Mucosa of stomach (tissue), 1 donor: ENCODE measurements around the gene GRAMD1B.
A peak's percentile ranks its signal among the peaks of the same experiment; 100 is the strongest.

Experiments used
- H3K27me3 ChIP-seq: one replicate; pipeline ENCODE4 v1.7.0; 2013; ENCODE audit warnings: mild to moderate bottlenecking, low read length; ENCODE audit not compliant: control insufficient read depth, insufficient read depth
- H3K36me3 ChIP-seq: one replicate; pipeline ENCODE4 v1.7.0; 2013; ENCODE audit warnings: low read length; ENCODE audit not compliant: control insufficient read depth, insufficient read depth
- H3K4me1 ChIP-seq: one replicate; pipeline ENCODE4 v1.7.0; 2013; ENCODE audit warnings: mild to moderate bottlenecking, low read length; ENCODE audit not compliant: control insufficient read depth, insufficient read depth
- H3K4me3 ChIP-seq: one replicate; pipeline ENCODE4 v1.7.0; 2013; ENCODE audit warnings: low read length
- H3K9ac ChIP-seq: one replicate; pipeline ENCODE4 v1.7.0; 2013; ENCODE audit warnings: mild to moderate bottlenecking, low read length, moderate library complexity
- H3K9me3 ChIP-seq: one replicate; pipeline ENCODE4 v1.7.0; 2013; ENCODE audit warnings: mild to moderate bottlenecking, low read length, moderate library complexity; ENCODE audit not compliant: control insufficient read depth
- donor health status: Pancreatic carcinoma.

The GRAMD1B gene

GRCh38 chr11:123429913-123430720, at the start of gene GRAMD1B:
Gene GRAMD1B, plus strand, starts transcription at chr11:123430269. Its CDS starts 524 bp downstream, at chr11:123430793.
- no peaks in the 10 kb centered on the region for H3K36me3 ChIP-seq
- H3K27me3 ChIP-seq: peaks cover 28% of the 10 kb centered on the region
- no peak within 1 kb of the TSS for H3K4me3 ChIP-seq
- peaks cover 9% of the 10 kb centered on the region for H3K4me1 ChIP-seq
- H3K9ac ChIP-seq: peak within 1 kb of the TSS; percentile 34
- no peaks in the 10 kb centered on the region for H3K9me3 ChIP-seq

- no peaks in the 10 kb centered on the region for H3K4me1 ChIP-seq
- no peaks in the 10 kb centered on the region for H3K9me3 ChIP-seq
- no peaks in the 10 kb centered on the region for H3K27me3 ChIP-seq
- H3K4me3 ChIP-seq: no peak overlapping the region
- no peak overlapping the region for H3K9ac ChIP-seq
- no peaks in the 10 kb centered on the region for H3K36me3 ChIP-seq
These were observed 48.9 kb upstream of the GRAMD1B start for GRCh38 chr11:123381149-123381548.

GRCh38 chr11:123381817-123382554, 48.1 kb upstream of the GRAMD1B start:
- H3K4me3 ChIP-seq: no peak overlapping the region
- H3K4me1 ChIP-seq: no peaks in the 10 kb centered on the region
- no peaks in the 10 kb centered on the region for H3K9me3 ChIP-seq
- no peak overlapping the region for H3K9ac ChIP-seq
- no peaks in the 10 kb centered on the region for H3K27me3 ChIP-seq
- no peaks in the 10 kb centered on the region for H3K36me3 ChIP-seq

- Histone ChIP-seq H3K36me3 (no peaks in the 10 kb centered on the region), H3K27me3 (no peaks in the 10 kb centered on the region), H3K9me3 (no peaks in the 10 kb centered on the region), H3K9ac (no peak overlapping the region), H3K4me1 (no peaks in the 10 kb centered on the region), H3K4me3 (no peak overlapping the region)
These were observed 47.5 kb upstream of the GRAMD1B start for GRCh38 chr11:123382555-123383074.

GRCh38 chr11:123384116-123384515, 46.0 kb upstream of the GRAMD1B start:
- Histone ChIP-seq H3K9me3 (no peaks in the 10 kb centered on the region), H3K36me3 (no peaks in the 10 kb centered on the region), H3K9ac (no peak overlapping the region), H3K4me1 (no peaks in the 10 kb centered on the region), H3K27me3 (no peaks in the 10 kb centered on the region), H3K4me3 (no peak overlapping the region)

GRCh38 chr11:123386796-123387510, 43.1 kb upstream of the GRAMD1B start:
- Histone ChIP-seq H3K4me1 (no peaks in the 10 kb centered on the region), H3K9ac (no peak overlapping the region), H3K27me3 (no peaks in the 10 kb centered on the region), H3K36me3 (no peaks in the 10 kb centered on the region), H3K9me3 (no peaks in the 10 kb centered on the region), H3K4me3 (no peak overlapping the region)

- no peaks in the 10 kb centered on the region for H3K4me1 ChIP-seq
- H3K4me3 ChIP-seq: no peak overlapping the region
- no peaks in the 10 kb centered on the region for H3K27me3 ChIP-seq
- H3K9me3 ChIP-seq: no peaks in the 10 kb centered on the region
- no peak overlapping the region for H3K9ac ChIP-seq
- no peaks in the 10 kb centered on the region for H3K36me3 ChIP-seq
These were observed 41.4 kb upstream of the GRAMD1B start for GRCh38 chr11:123388640-123389039.

GRCh38 chr11:123390146-123390545, 39.9 kb upstream of the GRAMD1B start:
- H3K27me3 ChIP-seq: no peaks in the 10 kb centered on the region
- H3K4me3 ChIP-seq: no peak overlapping the region
- no peaks in the 10 kb centered on the region for H3K9me3 ChIP-seq
- H3K36me3 ChIP-seq: no peaks in the 10 kb centered on the region
- H3K4me1 ChIP-seq: no peaks in the 10 kb centered on the region
- H3K9ac ChIP-seq: no peak overlapping the region

GRCh38 chr11:123391646-123392348, 38.3 kb upstream of the GRAMD1B start:
- Histone ChIP-seq H3K36me3 (no peaks in the 10 kb centered on the region), H3K9me3 (no peaks in the 10 kb centered on the region), H3K4me1 (no peaks in the 10 kb centered on the region), H3K9ac (no peak overlapping the region), H3K27me3 (no peaks in the 10 kb centered on the region), H3K4me3 (no peak overlapping the region)

GRCh38 chr11:123392431-123392830, 37.6 kb upstream of the GRAMD1B start:
- Histone ChIP-seq H3K9me3 (no peaks in the 10 kb centered on the region), H3K4me3 (no peak overlapping the region), H3K9ac (no peak overlapping the region), H3K36me3 (no peaks in the 10 kb centered on the region), H3K4me1 (no peaks in the 10 kb centered on the region), H3K27me3 (no peaks in the 10 kb centered on the region)

- Histone ChIP-seq H3K36me3 (no peaks in the 10 kb centered on the region), H3K4me1 (no peaks in the 10 kb centered on the region), H3K27me3 (no peaks in the 10 kb centered on the region), H3K9me3 (no peaks in the 10 kb centered on the region), H3K4me3 (no peak overlapping the region), H3K9ac (no peak overlapping the region)
These were observed 37.2 kb upstream of the GRAMD1B start for GRCh38 chr11:123392844-123393243.
